Hematopoietic multipotent progenitor cell (in vitro differentiated cells): ENCODE results near the gene CD96. TPM values are rescaled to one million over a fixed set of nuclear protein-coding genes. Genes with fewer than 3 reads are reported as not detected.

Source experiments
- total RNA-seq: library from RNA; depleted of rRNA; stranded (reverse); fragments of >200 nt; gene quantifications from one replicate; pipeline ENCODE4 v1.2.3, GENCODE V29; 2012

CD96 gene
- total RNA-seq, 1 donor: 1.1 TPM

Other genes with a start within 250 kb of the CD96 start
- gene ZBED2, start 53.1 kb downstream of the CD96 start, total RNA-seq: under 0.01 TPM
- 2.2 TPM for gene PLCXD2, start 132.5 kb downstream of the CD96 start, total RNA-seq